ENCODE results near the gene TANC1.

The TANC1 gene

GRCh38 chr2:159196393-159196925 lies 228.0 kb downstream of the TANC1 start:
- no peak for DNase-seq (ENCODE audit: low spot score)

GRCh38 chr2:159199236-159199635 lies 230.8 kb downstream of the TANC1 start:
- DNase-seq (ENCODE audit: low spot score): no peak

- no peak for DNase-seq (ENCODE audit: low spot score)
Measured at GRCh38 chr2:159199761-159200465, 231.5 kb downstream of the TANC1 start.

DNA sequence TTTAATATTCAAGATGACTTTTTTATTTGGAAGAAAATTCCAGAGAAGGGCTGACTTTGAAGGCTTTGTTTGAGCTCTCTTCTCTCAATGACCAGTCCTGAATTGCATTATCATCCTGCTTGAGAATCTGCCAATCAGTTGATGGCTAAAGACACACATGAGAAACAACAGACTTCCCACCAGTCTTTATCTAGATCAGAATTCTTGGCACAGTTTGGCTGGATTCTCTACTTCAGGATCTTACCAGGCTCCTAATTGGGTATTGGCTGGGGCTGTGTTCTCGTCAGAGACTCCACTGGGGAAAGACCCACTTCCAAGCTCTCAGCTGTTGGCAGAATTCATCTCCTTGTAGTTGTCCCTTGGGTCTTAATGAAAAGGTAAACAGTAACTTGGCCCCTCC lies 232.1 kb downstream of the TANC1 start:
- no peak for DNase-seq (ENCODE audit: low spot score)

DNA sequence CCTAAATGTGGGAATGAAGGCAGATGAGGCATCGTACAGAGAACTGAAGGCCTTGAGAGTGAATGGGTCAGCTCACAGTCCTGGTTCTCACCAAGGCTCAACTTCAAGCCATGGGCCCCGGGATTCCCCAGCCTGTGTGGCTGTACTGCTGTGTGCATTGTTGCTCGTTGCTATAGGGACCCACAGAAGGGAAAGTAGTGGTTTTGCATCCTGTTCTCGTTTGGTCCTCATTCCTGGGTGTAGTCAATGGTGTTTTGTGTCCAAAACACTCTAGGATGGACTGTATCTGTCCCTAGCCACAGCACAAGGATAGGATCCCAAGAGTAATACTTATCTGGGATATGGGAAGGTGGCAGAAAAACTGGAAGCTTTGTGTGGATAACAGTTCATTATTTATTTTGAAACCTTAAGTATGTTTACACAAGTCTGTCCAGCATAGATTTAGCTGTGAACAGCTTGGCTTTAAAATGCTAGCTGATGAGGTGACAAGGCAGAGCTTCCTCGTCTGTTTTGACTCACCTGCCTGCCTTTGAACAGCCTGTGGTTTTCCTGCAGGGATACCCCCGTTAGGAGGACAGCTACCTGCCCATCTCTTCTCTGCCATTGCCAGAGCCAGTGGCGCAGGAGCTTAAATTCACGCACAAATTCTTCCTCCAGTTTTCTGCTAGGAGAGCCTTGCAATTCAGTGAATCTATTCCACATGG lies 233.1 kb downstream of the TANC1 start:
- no peak for DNase-seq (ENCODE audit: low spot score)

DNA sequence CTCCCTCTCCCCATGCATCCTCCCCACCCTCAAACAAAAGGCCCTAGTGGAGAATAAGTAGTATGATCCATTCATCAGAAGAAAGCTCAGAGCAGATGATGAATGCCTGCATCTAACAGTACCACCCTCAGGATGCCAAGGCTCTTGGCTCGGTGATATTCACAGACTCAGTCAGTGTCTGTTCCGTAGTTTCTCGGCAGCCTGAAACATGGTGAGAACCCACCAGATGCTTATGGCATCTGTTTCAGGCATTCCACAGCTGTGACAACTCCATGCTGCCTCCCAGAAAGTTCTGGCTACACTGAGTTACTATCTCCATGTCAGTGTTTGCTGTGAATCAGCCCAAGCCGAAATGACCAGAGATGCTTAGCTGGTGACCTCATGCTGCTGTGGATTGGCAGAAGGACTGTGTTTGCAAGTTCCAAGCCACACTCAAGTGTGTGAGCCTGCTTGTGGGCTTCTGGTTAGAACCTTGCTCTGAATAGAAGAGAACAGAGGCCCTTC lies 234.2 kb downstream of the TANC1 start:
- DNase-seq (ENCODE audit: low spot score): no peak

- DNase-seq (ENCODE audit: low spot score): no peak
Measured at GRCh38 chr2:159204381-159205144, 236.1 kb downstream of the TANC1 start.

DNA sequence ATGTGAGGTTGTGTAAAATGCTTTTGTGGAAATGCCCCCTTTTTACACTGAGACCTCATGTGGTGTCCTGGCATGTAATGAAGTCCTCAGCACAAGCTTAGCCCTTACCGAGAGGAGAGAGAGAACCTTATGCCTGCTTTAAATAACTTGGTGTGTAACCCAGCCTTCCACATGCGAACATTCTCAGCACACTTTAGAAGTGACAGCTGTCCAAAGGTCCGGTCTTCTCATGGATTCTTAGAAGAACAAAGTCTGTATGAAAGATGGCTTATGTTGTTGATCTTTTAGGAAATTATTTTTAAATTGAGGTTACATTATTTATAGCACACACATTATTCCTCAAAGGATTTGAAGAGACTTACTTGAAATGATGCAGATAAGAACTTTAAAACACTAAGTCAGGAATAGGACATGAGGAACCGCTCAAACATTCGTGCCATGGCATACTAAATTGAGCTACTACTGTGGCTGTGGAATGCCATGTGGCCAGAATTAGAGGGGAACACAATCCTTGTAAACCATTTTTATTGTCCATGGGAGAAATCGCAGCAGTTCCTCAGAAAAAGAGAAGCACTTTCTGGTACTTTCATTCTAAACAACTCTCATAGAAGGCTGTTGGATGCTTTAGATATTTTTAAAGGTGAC lies 238.4 kb downstream of the TANC1 start:
- DNase-seq (ENCODE audit: low spot score): no peak

GRCh38 chr2:159208438-159208837 lies 240.0 kb downstream of the TANC1 start:
- DNase-seq (ENCODE audit: low spot score): no peak

GRCh38 chr2:159209341-159210306 lies 241.2 kb downstream of the TANC1 start:
- DNase-seq (ENCODE audit: low spot score): no peak

- no peak for DNase-seq (ENCODE audit: low spot score)
Measured at GRCh38 chr2:159211447-159212396, 243.3 kb downstream of the TANC1 start.

DNA sequence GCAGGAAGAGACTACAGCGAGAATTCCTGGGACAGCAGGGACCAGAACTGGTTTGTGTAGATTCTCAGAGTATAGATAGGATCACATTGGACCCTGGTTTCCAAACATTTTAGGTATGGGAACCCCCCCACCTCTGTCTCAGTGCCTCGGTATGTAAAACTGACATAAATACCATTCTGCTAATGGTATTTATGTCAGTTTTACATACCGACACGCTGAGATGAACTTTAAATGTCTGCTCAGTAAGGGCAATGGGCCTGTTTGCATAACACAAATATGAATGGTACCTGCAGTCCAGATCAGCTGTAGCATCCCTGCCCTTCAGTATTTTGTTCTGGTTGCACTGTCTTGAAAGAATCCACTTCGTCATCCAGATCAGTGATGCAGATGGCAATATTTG lies 244.9 kb downstream of the TANC1 start:
- DNase-seq (ENCODE audit: low spot score): no peak

DNA sequence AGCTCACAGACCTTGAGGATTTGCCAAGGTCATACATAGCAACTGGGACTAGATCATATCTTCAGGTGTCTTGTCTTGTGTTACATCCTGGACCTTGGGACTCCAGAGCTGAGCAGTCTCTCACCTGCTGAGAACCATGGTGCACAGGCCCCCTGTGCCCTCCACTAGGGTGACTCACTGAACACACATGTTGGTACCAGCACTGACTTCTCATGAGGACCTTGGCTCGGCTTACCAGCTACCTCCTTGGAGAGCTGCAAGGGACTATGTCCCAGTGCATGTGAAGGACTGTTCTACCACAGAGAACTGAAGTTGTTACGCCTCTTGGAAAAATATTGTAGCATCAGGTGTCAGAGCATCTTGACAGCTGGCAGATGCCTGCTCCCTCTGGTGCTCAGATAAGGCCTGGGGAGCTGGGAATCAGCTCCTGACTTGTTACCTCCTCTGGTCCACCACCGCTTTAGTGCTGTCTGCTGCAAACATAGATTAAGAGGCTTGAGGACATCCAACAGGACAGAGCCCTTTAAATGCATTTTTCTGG lies 246.0 kb downstream of the TANC1 start:
- DNase-seq (ENCODE audit: low spot score): no peak

- DNase-seq (ENCODE audit: low spot score): no peak
Measured at GRCh38 chr2:159215116-159215515, 246.7 kb downstream of the TANC1 start.

GRCh38 chr2:159217676-159218075 lies 249.2 kb downstream of the TANC1 start:
- DNase-seq (ENCODE audit: low spot score): no peak

DNA sequence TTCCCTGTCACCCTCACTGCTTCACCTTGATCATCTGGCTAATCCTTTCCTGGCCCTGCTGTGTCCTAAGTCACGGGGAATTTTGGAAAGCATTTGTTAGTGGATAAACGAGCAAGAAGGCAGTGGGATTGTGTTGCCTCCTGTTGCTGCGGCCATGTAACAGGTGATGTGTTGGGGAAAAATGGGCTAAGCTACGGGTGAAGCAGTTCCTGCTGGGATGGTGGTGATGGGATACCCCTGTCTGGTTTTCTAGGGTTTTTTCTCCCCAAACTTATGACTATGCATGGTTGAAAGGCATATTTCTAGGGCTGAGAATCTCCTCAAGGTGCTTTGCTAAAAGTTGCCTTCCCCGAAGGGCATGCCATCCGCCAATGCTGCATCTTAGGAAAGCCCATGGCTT lies 249.9 kb downstream of the TANC1 start:
- no peak for DNase-seq (ENCODE audit: low spot score)

GRCh38 chr2:159219394-159219998 lies 251.1 kb downstream of the TANC1 start:
- DNase-seq (ENCODE audit: low spot score): no peak

DNA sequence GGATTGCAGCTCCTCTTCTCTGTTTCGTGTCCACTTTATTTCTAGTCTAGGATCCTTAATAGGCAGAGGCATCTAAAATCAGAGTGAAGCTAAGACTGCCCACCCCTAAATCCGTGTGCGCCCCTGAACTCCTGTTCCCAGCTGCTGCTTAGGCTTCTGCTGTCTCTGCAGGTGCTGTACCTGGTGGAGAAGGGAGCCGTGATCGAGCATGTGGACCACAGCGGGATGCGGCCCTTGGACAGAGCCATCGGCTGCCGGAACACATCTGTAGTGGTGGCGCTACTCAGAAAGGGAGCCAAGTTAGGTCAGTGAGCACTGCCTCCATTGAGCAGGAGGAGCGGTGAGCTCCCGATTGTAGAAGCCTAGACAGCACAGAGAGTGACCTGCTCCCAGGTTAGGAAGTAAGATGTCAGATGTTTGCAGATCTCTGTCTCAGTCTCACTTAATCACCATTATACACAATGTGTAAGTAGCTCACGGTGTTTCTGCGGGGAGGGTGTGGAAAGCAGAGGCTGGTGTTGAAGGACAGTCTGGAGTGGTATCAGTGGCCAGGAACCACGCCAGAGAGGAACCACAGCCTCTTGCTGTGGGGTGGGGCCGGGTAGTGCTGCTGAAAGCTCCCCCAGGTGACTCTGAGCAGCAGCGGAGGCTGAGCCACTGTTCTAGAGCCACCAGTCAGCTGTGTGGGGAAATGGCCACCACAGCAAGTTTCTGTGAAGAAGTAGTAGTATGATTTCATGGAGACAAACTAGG lies 255.8 kb downstream of the TANC1 start:
- no peak for DNase-seq (ENCODE audit: low spot score)

All from D341Med (cell line).